ENCODE measurements around the gene AGBL1.

DNA sequence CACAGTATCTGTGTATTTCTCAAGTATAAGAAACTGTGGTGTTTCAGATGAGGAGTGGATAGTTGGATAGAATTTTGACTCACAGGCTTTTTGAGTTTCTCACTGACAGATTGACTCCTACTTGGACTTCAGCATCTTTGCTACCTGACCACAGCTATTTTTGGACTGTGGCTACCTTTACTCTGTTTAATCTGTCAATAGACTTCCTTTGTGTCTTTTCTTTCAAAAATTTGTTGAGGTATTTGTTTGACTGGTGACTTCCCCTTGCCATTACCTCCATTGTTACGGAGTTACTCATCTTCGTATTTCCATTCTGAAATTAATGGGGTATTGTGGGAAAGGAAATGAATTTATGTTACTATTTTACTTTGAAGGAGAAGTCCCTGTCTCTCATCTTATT lies 123.8 kb downstream of the AGBL1 start:
- TF ChIP-seq POLR2A (IDR thresholded peaks at IDR 0.05; ENCODE audit: low read length) (no peak), GATA1 (IDR thresholded peaks at IDR 0.05; ENCODE audit: low read depth, low read length) (no peak)
